ENCODE data around the gene LDLRAD4. TPM values are rescaled to one million over a fixed set of nuclear protein-coding genes. Genes with fewer than 3 reads are reported as not detected.

LDLRAD4 gene
- polyA plus RNA-seq, 3 donors: 9.5 to 10.1 (median 9.6) TPM

DNA sequence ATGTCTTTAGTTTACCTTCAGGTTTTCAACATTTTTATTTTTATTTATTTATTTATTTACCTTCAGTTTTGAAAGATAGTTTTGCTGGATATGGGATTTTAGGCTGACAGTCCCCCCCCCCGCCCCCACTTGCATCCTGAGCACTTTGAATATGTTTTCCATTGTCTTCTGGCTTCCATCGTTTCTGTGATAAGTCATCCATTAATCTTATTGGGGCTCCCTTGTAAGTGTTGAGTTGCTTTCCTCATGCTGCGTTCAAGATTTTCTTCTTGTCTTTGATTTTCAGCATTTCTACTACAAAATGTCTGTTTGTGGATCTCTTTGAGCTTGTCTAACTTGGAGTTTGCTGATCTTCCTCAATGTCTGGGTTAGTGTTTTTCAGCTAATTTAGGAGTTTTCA, 19.4 kb upstream of the LDLRAD4 start:
- DNase-seq (ENCODE audit: low read depth in 3 of 3, low spot score in 2 of 3): no peak

DNA sequence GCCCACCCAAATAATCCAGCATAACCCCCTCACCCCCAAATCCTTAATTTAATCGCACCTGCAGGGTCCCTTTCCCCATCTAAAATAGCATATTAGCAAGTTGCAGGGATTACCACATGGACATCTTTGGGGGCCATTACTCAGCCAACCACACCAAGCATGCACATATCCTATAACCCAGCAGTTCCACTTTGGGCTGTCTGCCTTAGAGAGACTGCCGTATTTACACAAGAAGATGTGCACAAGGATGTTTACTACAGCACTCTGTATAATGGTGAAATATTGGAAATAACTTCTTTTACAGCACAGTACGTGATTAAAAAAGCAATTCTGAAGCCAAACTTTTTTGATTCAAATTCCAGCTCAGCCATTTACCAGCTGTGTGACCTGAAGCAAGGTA, 17.3 kb upstream of the LDLRAD4 start:
- no peak for DNase-seq (ENCODE audit: low read depth in 3 of 3, low spot score in 2 of 3)

DNA sequence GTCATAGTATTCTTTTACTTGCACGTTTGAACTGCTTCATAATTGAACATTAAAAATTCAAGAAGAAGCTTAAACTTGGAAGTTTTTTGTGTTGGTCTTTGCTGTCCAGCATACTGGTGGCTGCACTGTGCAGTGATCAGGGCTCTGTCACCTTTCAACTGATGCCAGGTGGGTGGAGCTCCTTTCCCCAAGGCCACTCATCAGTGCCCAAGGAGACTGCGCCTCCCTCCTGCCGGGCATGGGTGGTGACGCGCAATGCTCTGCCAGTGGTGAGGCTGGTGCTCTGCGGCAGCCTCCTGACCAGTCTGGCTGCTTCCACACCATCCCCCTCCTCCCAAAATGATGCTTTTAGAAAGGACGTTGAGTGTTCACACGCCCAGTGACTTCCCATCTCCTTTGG, 16.0 kb upstream of the LDLRAD4 start:
- DNase-seq (ENCODE audit: low read depth in 3 of 3, low spot score in 2 of 3): no peak

DNA sequence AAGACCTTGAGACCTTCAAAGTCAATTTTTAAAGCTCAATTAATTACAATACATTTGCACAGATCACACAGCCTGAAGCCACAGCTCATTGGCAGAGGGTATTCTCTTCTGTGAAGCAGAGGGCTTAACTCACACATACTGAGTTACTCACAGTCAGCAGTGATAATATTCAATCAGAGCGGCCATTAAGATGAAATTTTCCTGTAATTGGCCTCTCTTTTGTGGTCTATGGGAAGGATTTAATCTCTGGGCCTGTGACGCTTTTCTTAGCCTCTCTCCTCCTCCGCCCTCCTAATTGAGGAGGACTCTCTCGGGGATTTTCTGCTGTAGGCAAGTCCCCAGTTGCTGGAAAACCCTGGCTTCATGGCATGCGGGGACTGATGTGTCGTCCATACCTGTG, 12.3 kb upstream of the LDLRAD4 start:
- no peak for DNase-seq (ENCODE audit: low read depth in 3 of 3, low spot score in 2 of 3)

DNA sequence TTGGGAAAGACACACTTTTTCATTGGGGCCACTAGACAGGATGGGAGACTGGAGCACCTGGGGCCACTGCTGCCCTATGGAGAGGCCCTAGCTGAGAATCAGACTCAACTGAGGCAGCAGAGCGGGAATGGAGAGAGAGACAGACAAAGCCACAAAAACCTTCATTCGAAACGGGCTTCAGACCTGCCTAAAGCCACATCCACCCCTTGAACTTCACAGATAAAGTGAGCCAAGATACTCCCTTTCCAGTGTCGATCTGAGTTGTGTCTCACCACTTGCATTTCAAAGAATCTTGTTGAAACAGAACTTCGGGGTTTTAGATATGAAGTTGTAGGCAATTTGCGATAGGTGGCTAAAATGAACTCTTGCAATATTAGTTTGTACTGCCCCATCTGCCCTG, 11.3 kb upstream of the LDLRAD4 start:
- DNase-seq (ENCODE audit: low read depth in 3 of 3, low spot score in 2 of 3): no peak

DNA sequence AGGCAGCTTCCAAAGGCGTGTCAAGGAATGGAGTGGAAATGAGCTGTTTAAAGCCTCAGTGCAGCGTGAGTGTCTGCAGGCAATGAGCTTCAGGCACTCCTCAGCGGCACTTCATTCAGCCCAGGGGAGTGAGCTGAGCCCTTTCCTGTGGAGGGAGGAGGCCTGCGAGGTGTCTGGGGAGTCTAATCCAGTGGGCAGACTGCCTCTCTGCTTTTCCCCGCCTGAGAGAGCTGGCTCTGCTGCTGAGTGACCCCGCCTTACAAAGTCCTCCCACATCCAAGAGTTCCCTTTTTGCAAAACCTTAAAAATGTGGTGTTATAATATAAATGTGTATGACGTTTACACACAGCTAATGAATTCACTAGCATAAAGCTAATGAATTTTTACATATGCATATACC, 7.0 kb upstream of the LDLRAD4 start:
- DNase-seq (ENCODE audit: low read depth in 3 of 3, low spot score in 2 of 3): no peak

DNA sequence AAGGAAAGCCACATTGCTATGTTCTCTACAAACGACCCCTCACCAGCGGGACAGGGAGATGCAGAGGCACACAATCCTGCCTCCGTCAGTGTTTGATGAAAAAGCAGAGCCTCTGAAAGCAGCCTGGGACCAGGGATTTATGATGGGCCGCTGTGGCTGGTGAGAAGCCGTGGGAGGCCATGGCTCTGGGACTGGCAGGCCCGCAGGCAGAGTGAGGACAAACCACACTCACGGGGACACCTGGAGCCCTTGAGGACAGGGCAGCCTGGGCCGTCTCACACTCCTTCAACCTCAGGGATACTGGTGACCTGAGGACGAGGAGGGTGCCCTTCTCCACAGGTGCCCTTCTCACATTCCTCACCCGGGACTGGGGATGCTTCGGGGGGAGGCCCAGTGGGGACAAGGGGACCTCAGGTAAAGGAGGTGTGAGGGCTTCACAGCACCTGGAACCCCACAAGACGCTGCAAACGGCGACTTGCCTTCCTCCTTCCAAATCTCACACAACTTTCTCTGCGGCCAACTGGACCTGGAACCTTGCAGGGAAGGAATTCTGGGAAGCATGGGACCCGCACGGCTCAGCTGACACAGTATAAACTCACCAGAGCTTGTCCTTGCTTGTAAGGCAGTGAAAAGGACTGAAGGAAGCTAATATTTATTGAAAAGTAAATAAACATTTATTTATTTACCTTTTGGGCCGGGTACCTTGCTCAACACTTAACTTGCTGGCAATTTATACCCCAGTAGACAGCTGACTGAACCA, 5.3 kb upstream of the LDLRAD4 start:
- no peak for DNase-seq (ENCODE audit: low read depth in 3 of 3, low spot score in 2 of 3)

DNA sequence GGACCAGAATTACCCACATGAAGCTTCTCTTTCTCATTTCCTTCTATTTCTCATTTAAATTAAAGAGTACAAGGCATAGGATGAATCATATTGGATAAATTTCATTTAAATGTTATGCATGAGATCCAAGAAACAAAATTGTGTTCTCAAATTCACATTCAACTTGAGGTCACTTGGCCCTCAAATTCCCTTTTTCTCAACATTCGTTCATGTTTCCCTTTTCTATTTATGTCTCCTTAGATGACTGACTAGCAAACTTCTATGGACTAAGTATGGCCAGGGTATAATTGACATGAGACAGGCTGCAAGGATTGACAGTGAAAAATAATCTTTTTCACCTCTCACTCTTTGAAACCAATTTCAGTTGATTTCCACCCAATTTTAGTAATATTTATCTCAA, 4.0 kb upstream of the LDLRAD4 start:
- DNase-seq (ENCODE audit: low read depth in 3 of 3, low spot score in 2 of 3): no peak

DNA sequence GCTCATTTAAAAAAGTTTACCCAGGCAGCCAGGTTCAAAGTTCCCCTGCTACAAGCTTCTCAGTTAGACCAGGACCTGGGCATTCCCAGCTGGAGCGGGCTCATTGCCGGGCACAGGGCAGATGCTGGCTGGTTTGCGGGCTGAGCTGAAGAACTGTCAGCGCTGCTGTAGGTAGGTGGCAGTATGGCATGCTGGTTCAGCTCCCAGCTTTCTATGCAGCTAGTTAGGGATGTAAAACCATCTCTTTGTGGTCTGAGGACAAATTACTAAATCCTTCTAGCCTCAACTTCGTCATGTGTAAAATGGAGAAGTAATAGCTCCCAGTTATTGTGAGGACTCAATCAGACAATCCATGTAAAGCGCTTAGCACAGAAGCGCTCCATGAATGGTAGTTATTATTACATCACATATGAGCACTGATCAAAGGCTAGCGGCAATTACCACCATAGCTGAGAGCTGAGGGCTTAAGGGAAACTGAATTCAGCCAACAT, 2.4 kb upstream of the LDLRAD4 start:
- no peak for DNase-seq (ENCODE audit: low read depth in 3 of 3, low spot score in 2 of 3)

DNA sequence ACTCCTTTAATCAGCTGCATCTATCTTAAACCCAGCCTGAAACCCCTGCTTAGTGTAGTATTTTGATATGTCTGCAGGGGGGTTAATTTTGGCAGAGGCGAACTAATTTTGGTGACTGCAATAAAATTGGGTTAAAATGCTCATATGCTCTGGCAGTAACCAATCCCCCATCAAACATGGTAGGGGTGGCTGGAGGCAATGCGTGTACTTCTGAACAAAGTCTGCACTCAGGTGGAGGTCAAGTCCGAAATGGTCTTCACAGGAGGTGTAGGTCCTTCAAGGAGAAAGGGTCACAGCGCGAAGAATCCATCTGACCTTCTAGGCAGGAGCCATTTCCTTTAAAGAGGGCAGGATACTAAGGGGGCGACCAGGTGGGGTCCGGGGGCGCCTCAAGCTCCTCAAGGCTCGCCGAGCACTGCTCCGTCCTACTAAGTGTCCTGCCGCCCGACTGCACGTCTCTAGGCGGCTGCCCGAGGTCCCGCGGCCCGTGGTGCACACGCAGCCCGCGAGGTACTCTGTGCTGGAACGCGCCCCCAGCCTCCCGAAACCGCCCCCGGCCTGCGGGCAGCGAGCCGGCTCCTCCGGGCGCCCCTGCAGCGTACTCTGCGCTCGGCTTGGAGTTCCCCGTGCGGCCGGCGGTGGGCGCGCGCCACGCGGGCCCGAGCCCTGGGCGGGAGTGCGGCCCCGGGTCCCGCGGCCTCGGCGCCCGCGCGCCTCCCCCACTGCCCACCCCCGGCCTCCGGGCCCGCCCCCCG, 1.7 kb upstream of the LDLRAD4 start:
- peak in 1 of 3 donors; percentile 43 for DNase-seq (ENCODE audit: low read depth in 3 of 3, low spot score in 2 of 3)

DNA sequence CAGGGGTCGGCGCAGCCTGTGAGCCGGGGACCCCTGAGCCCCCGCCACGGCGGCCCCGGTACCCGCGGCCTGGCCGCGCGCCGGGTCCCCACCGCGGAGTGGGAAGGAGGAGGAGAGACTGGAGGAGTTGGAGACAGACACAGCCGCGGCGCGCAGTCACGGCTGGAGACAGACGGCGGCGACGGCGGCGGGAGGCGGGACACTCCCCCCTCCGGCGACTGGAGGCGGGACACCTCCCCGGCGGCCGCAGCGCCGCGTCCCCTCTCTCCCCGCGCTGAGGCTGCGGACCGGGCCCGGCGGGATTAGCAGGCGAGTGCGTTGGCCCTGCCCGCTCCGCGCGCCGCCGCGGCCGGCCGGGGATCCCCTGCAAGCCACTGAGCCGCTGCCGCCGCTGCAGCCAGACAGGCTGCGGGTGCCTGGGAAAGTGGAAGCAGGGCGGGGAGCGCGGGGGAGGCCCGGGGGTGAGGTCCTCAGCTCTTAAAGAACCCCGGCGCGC, 1.0 kb upstream of the LDLRAD4 start:
- peak in 1 of 3 donors; percentile 33 for DNase-seq (ENCODE audit: low read depth in 3 of 3, low spot score in 2 of 3)

DNA sequence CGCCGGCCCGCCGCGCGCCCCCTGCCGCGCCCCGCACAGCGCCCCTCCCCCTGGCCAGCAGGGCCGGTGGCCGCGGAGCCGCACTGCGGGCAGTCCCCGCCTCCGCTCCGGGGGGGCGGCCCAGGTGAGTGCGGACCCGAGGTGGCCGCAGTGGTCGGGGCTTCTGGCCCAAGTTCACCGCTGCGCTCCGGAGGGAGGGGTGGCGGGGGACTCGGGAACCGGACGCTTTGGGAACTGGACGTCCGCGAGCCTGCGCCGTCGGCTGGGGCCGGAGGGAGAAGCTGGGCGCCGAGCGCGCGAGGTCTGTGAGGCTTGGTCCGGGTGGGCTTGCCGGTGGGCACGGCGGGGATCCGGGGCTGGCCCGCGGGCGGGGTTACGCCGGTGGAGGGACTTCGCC, 591 bp upstream of the LDLRAD4 start:
- DNase-seq (ENCODE audit: low read depth in 3 of 3, low spot score in 2 of 3): no peak

DNA sequence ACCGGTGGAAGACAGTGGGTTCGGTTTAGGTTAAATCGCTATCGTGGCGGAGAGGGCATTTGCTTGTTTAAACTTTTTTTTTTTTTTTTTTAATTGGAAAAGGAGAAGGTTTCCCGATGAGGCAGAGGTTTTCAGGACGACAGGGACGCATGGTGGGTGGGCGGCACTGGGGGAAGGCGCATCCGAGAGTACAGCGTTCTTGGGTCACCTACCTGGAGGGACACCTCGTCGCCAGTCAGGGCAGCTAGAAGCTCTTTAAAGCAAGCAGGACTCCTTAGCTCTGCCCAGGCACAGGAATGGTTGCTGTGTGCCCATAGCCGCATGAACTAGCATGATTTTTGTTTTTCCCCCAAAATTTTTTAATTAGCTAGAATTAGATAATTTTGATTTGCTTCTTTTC, 437 bp downstream of the LDLRAD4 start:
- no peak for DNase-seq (ENCODE audit: low read depth in 3 of 3, low spot score in 2 of 3)

DNA sequence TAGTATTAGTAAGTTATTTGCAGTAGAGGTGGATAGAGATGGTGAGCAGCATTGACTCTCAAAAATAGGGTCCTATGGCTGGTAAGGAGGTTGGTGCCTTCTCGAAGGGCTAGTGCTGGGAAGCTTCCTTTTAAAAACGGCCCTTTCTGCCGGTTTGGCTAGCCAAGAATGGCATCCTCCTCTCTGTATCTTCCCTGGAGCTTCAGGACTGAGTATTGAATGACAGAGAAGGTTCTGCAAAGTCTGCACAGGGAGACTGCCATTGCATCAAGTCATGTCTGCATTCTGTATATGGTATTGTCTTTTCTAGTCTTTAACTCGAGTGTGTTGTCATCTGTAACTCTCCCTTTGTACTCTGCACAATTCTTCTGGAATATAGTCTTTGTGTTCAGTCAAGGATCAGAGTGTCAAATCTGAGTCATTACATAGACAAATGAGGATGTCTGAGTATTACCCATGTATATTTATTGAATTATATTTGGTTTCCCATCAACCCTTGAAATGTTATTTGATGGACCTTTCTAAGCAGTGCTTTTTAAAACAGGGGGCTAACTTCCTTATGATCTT, 1.1 kb downstream of the LDLRAD4 start:
- DNase-seq (ENCODE audit: low read depth in 3 of 3, low spot score in 2 of 3): no peak

DNA sequence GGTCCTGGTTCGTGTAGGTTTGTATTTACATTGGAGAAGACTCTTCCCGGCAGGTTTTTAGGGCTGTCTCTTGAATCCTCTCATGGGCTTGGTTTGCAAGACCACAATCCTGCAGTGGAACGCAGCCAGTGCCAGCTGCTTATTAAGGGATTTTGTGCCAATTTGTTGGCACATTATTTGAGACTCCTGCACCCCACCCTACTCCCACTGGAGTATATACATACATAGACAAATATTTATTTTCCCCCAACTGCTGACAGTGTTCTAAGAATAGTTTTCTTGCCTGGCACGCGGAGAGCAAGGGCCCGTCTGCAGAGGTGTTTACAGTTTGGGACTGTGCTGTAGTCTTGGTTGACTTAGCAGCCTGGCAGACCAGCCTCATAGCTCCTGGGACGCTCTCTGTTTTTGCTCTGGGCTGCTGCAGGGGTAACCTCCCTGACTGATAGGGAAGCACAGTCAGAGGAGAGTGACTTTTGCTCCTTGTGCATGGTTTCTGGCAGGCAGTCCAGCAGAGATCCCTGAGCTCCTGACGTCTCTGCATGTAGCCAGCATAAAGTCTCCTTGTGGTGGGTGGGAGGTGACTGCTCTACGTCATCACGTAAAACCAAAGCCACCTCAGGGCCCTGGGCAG, 1.9 kb downstream of the LDLRAD4 start:
- no peak for DNase-seq (ENCODE audit: low read depth in 3 of 3, low spot score in 2 of 3)

DNA sequence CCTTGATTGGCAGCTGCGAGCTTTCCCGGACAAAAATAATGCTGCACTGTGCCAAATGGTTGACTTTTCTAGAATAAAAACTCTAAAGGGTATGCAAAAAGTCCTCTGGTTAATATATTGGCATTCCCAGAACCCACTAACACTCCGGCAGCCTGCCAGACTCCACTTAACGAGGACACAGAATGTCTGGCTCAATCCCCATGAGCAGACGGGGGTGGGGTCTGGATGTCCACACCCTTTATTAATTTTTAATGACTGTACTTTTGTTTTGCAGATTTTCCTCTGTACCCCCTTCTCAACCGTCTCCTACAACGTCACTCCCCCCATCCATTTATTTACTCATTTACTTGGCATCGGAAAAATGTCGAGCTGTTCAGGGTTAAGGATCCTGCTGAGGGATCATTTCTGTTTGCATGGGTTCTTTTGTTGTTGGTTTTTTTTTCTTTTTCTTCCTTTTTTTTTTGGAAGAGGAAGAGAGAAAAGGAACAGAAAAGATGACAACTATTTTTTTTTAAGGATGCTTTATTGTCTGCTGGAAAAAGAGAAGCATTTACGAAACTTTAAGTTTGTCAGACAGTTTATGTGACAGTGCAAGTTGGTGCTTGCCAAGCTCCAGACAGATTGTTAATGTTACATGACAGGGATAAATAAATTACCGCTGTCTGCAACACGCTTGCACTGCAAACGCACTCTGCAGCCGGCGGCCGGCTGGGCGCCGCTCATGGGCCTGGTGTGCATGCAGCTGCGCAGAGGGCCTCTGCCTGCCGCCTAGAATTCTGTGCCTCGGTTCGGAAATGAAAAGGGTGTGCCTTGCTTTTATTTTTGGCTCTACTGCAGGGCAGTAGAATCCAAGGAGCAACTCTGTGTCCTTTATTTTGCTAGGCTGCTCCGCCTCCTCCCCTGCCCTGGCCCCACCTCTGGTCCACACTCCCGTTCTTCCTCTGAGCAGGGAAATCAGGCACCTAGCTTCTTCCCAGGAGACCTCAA, 3.6 kb downstream of the LDLRAD4 start:
- peak in 1 of 3 donors; percentile 49 for DNase-seq (ENCODE audit: low read depth in 3 of 3, low spot score in 2 of 3)

DNA sequence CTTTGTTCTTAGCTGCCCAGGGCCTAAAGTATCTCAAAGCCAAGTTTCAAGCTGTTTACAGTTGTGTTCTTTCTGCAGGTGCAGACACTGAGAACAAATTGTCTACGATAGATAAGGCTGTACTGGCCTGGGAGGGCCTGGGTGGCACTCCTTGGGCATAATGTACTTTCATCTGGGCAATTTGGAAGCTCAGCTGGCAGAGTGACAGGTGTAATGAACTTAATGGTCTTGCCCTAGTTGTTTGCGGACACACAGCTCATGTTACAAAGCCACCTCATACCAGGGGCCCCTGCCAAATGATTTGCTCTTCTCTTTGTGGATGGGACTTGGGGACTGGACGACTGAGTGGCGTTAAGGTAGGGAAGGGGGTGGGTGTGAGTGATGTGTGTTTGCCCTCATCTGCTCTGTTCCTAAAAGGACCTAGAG, 4.3 kb downstream of the LDLRAD4 start:
- no peak for DNase-seq (ENCODE audit: low read depth in 3 of 3, low spot score in 2 of 3)

DNA sequence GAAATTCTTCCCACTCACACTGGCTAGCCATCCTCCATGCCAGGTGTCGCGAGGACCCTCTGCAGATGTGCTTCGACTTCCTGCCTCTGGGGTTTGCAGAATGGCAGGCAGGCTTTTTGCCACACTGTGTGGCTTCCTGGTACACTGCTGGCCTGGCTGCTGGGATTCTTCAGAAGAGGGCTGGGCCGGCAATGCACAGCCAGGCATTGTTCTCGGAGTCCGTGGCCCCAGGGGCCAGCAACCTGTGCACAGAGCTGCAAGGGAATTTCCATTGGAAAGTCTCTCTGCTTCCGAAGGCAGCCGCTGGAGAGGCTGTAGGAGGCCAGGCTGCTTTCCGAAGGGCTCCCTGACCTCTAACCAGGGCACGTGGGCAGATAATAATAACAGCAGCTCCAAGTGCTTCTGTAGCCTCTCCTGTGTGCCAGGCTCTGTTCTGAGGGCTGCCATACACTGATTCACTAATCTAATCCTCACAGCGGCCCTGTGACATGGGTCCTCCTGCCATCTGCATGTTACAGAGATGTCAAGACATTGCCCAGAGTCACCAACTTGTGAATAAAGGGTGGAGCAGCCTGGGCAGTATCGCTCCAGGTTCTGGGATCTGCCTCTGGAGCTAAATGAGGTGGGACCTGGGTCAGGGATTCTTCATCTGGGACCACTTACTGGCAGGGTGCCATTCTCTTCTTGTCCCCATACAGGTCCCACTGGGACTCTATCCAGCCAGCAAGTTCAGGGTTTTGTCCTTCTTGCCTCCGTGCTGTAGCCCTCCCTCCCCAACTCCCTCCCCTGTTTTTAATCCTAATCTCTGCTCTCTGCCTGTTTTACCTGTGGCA, 5.0 kb downstream of the LDLRAD4 start:
- no peak for DNase-seq (ENCODE audit: low read depth in 3 of 3, low spot score in 2 of 3)

DNA sequence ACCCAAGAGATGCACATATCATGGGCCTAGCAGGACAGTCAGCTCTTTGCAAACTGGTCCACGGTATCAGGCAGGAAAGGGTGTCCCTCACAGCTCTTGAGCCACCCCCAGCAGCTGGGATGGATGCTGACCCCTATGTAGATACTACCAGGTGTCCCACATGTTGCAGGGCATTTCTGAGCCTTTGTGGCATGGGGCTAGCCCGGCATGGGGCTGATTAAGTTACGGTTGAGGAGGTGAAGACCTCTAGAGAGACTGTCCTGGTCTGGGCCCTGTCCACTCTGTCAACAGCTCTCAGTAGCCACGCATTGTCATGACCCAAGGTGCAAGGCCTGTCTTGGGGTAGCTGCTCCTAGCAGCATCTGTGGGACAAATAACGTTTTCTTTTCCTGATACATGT, 6.7 kb downstream of the LDLRAD4 start:
- DNase-seq (ENCODE audit: low read depth in 3 of 3, low spot score in 2 of 3): no peak

Data from right renal cortex interstitium (tissue), 3 donors.